HS-27A (cell line): Measurements from ENCODE around the gene FOXB2.
"Not testable (repeated sequence)": the region's sequence is repeated elsewhere in the genome, so short reads cannot be mapped to it uniquely, and the experiment has no call there.

Experiments used
- DNase-seq: peaks from one replicate; pipeline ENCODE4 v3.0.0-alpha.2; 2012; ENCODE audit warnings: low read depth, missing footprints

FOXB2 gene

GRCh38 chr9:77016121-77016525, 3.3 kb upstream of the FOXB2 start:
- DNase-seq: no peak

- no peak for DNase-seq
Measured at GRCh38 chr9:77016526-77017504, 2.6 kb upstream of the FOXB2 start.

GRCh38 chr9:77017505-77017894, 2.0 kb upstream of the FOXB2 start:
- no peak for DNase-seq

GRCh38 chr9:77018058-77018968, 1.1 kb upstream of the FOXB2 start:
- DNase-seq: no peak

- no peak for DNase-seq
Measured at GRCh38 chr9:77018969-77019235, 553 bp upstream of the FOXB2 start.

GRCh38 chr9:77019926-77020412, 514 bp downstream of the FOXB2 start:
- no peak for DNase-seq

GRCh38 chr9:77020413-77021290, 1.2 kb downstream of the FOXB2 start:
- DNase-seq: no peak

GRCh38 chr9:77021291-77021894, 1.9 kb downstream of the FOXB2 start:
- DNase-seq: no peak

GRCh38 chr9:77021922-77022782, 2.7 kb downstream of the FOXB2 start:
- DNase-seq: no peak

- no peak for DNase-seq
Measured at GRCh38 chr9:77022783-77023440, 3.5 kb downstream of the FOXB2 start.

GRCh38 chr9:77023726-77024125, 4.3 kb downstream of the FOXB2 start:
- DNase-seq: no peak

GRCh38 chr9:77024776-77025545, 5.5 kb downstream of the FOXB2 start:
- DNase-seq: no peak

- no peak for DNase-seq
Measured at GRCh38 chr9:77028478-77028877, 9.0 kb downstream of the FOXB2 start.

GRCh38 chr9:77030045-77030444, 10.6 kb downstream of the FOXB2 start:
- DNase-seq: no peak

- DNase-seq: no peak
Measured at GRCh38 chr9:77038281-77039036, 19.0 kb downstream of the FOXB2 start.

- no peak for DNase-seq
Measured at GRCh38 chr9:77040340-77040739, 20.9 kb downstream of the FOXB2 start.

- not testable (repeated sequence) for DNase-seq
Measured at GRCh38 chr9:77043743-77044142, 24.3 kb downstream of the FOXB2 start.

- DNase-seq: not testable (repeated sequence)
Measured at GRCh38 chr9:77060681-77061080, 41.2 kb downstream of the FOXB2 start.
